GM21528 (cell line): ENCODE measurements around the gene CACNG6.

Source experiments
- ATAC-seq: cut with Tn5 transposase; IDR thresholded peaks from one replicate; pipeline ENCODE4 v1.9.1; 2021; ENCODE audit warnings: mild to moderate bottlenecking, moderate library complexity; ENCODE audit not compliant: unreplicated experiment, low FRiP score

Gene CACNG6

GRCh38 chr19:54040003-54040402, 48.6 kb downstream of the CACNG6 start:
- ATAC-seq: no peak

GRCh38 chr19:54041969-54042606, 50.7 kb downstream of the CACNG6 start:
- ATAC-seq: no peak

GRCh38 chr19:54042989-54043388, 51.6 kb downstream of the CACNG6 start:
- ATAC-seq: no peak

GRCh38 chr19:54045771-54046170, 54.3 kb downstream of the CACNG6 start:
- no peak for ATAC-seq

- no peak for ATAC-seq
Measured at GRCh38 chr19:54047616-54048015, 56.2 kb downstream of the CACNG6 start.
